Body of pancreas (tissue), 4 donors: ENCODE measurements around the gene STK39. TPM values are rescaled to one million over a fixed set of nuclear protein-coding genes. Genes with fewer than 3 reads are reported as not detected.

Experiments
- ATAC-seq: fragments of 150-250 bp; one replicate; pipeline ENCODE4 v1.9.1; 2016
- DNase-seq, 4 donors: peaks; one replicate each; pipeline ENCODE4 v3.0.0-alpha.2; 2019
- H3K27ac ChIP-seq, 4 donors: fragments of 200-600 bp; sonication (generic); 1 replicate in 3 of 4; 2 replicates in 1 of 4; pipeline versions ENCODE4 v1.5.1 to v1.6.1; 2016 to 2019; ENCODE audit warnings: mild to moderate bottlenecking in 1 of 4, mixed read lengths in 1 of 4, moderate library complexity in 1 of 4
- H3K27me3 ChIP-seq, 2 donors: fragments of 200-600 bp; sonication (generic); one replicate each; pipeline ENCODE4 v1.6.0; 2016; ENCODE audit warnings: mild to moderate bottlenecking in 1 of 2
- H3K36me3 ChIP-seq, 2 donors: fragments of 200-600 bp; sonication (generic); replicated peaks in 1 of 2; 2 replicates each; pipeline ENCODE4 v1.5.1; 2016; ENCODE audit warnings: low read depth in 2 of 2; ENCODE audit not compliant: insufficient read depth in 1 of 2
- H3K4me1 ChIP-seq: fragments of 200-600 bp; sonication (generic); one replicate; pipeline ENCODE4 v1.6.0; 2016
- H3K4me3 ChIP-seq, 2 donors: fragments of 200-600 bp; sonication (generic); 1 replicate in 1 of 2; 2 replicates in 1 of 2; pipeline ENCODE4 v1.5.1; 2016 to 2019
- H3K9me3 ChIP-seq, 3 donors: fragments of 200-600 bp; sonication (generic); 1 replicate in 2 of 3; 2 replicates in 1 of 3; pipeline ENCODE4 v1.5.1; 2016
- CTCF ChIP-seq, 7 experiments: fragments of 450-650 bp in 4 of 7; fragments of 200-600 bp in 3 of 7; sonication (generic) in 3 of 7; IDR thresholded peaks; one replicate each; pipeline ENCODE4 v1.5.1; 2016 to 2019; ENCODE audit warnings: antibody characterized with exemption in 7 of 7
- POLR2A ChIP-seq, 3 donors: fragments of 450-650 bp; IDR thresholded peaks; one replicate each; pipeline ENCODE4 v1.6.1; 2016; ENCODE audit warnings: antibody characterized with exemption in 3 of 3, mild to moderate bottlenecking in 2 of 3
- WGBS, 2 donors: methylation state at CpG; one replicate each; pipeline ENCODE4 v1.1.5; 2017; 5-methylcytosine and 5-hydroxymethylcytosine counted together
- intact Hi-C: fragments of 100-400 bp; cut with DNase I; formaldehyde crosslinking; loops from one replicate; pipeline ENCODE4 v1.15.1; 2023
- total RNA-seq, 2 donors: library from RNA; depleted of rRNA; stranded (reverse); fragments of >200 nt; gene quantifications; one replicate each; pipeline ENCODE4 v1.1.0, GENCODE V29; 2016

Gene STK39
- total RNA-seq, 2 donors from 2014 or later: 12.9 to 15.8 TPM

DNA sequence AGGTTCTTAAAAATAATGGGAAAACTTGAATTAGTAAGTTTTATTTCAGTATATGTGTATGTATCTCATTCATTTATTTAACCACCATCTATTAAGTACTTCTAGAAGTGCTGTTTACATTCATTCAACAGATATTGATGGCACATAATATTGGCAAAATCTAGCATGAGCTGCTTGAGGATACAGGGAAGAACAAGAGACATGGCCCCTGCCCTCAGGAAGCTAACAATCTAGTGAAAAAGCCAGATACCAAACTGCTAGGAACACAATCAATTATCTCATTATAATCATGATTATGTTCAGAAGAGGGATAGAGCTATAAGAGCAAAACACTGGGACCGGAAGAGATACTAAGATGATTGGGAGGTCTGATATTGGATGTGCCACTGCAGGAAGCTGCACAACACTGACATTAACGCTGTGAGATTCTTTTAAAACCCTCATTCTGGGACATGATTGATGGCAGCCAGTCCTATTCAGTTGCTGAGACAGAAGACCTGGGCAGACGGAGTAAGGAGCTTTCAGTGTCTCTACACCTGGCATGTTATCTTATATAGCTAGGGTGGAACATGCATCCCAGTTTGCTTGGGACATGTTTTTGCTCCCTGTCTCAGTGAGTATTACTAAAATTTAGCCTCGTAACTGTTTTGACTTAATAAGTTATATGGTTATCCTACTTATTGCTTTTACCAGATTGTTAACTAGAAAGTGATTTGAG is 314.1 kb downstream of the STK39 start:
- Histone ChIP-seq H3K36me3 (no peaks in the 10 kb centered on the region), H3K27ac (no peak overlapping the region), H3K4me1 (peaks cover 20% of the 10 kb centered on the region), H3K27me3 (no peaks in the 10 kb centered on the region), H3K9me3 (no peaks in the 10 kb centered on the region), H3K4me3 (no peak overlapping the region)
- intact Hi-C loops: no loop called here
- no peak for TF ChIP-seq POLR2A (IDR thresholded peaks at IDR 0.05)
- no peak for TF ChIP-seq CTCF (IDR thresholded peaks at IDR 0.05)
- WGBS, 2 donors: 87 to 92% methylated on average over 4 of the region's 4 CpGs
- ATAC-seq (no peak), DNase-seq (no peak)

DNA sequence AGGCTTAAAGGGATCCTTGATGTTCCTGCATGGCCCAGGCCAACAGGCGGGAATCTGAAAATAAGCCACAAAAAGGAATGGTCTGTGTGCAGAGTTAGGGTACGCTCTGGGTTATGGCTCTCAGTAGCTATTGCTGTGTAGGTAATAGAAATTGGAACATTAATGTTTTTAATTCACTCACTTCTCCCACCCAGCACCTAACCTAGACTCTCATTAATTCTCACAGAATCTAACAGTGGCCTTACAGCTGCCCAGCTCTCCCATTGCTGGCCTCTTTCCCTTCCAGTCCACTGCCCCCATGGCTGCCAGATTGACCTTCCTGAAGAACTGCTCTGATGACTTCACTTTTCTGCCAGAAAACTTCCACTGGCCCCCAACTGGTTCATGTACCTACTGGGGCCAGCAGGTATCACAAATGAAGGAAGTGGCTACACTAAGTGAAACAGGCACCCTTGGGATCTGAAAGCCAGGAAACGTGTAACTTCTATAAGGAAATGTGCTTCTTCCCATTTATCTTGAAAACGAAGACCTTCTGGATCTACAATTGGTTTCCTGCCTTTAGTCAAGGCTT is 315.2 kb downstream of the STK39 start:
- H3K4me1 ChIP-seq: peaks cover 31% of the 10 kb centered on the region
- H3K27me3 ChIP-seq: no peaks in the 10 kb centered on the region
- WGBS, 2 donors: 90 to 91% methylated on average over 4 of the region's 4 CpGs
- H3K4me3 ChIP-seq: no peak overlapping the region
- intact Hi-C loops: no loop called here
- no peak overlapping the region for H3K27ac ChIP-seq
- TF ChIP-seq CTCF (IDR thresholded peaks at IDR 0.05): no peak
- no peak for TF ChIP-seq POLR2A (IDR thresholded peaks at IDR 0.05)
- ATAC-seq: no peak
- DNase-seq: no peak
- no peaks in the 10 kb centered on the region for H3K9me3 ChIP-seq
- no peaks in the 10 kb centered on the region for H3K36me3 ChIP-seq

DNA sequence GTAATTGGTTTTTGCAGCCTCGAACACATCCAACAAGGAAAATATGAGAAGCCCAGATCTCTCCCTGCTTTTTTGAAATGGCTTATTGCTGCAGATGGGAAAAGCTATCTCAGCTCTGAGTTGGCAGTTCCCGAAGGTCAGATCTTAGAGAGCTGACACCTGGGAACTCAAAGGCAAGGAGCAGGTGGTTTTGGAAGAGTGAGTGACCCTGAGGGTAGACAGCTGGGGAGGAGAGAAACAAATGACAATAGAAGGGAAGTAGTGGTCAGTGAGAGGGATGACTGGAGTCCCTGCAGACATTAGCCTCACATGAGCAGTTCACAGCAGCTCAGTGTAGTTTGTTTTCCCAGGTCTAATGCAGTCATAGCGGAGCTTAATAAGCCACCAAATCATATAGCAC is 317.9 kb downstream of the STK39 start:
- Histone ChIP-seq H3K9me3 (no peaks in the 10 kb centered on the region), H3K36me3 (no peaks in the 10 kb centered on the region), H3K4me1 (peaks cover 31% of the 10 kb centered on the region), H3K27me3 (no peaks in the 10 kb centered on the region), H3K4me3 (no peak overlapping the region), H3K27ac (peak overlapping the region in 3 of 4 donors; percentile 11 to 53 (median 15))
- intact Hi-C loops: no loop called here
- 29 to 35% methylated on average over 3 of the region's 3 CpGs for WGBS, 2 donors
- TF ChIP-seq POLR2A (IDR thresholded peaks at IDR 0.05) (no peak), CTCF (IDR thresholded peaks at IDR 0.05) (no peak)
- ATAC-seq (peak; percentile 63), DNase-seq (peak; percentile 19 to 61 (median 48))

GRCh38 chr2:167928434-167928833 is 319.0 kb downstream of the STK39 start:
- 34 to 40% methylated on average over 6 of the region's 6 CpGs for WGBS, 2 donors
- DNase-seq (peak in 1 of 4 donors; percentile 14), ATAC-seq (no peak)
- Histone ChIP-seq H3K36me3 (no peaks in the 10 kb centered on the region), H3K4me3 (no peak overlapping the region), H3K27me3 (no peaks in the 10 kb centered on the region), H3K9me3 (no peaks in the 10 kb centered on the region), H3K27ac (peak overlapping the region in 3 of 4 donors; percentile 4 to 36 (median 23)), H3K4me1 (peaks cover 31% of the 10 kb centered on the region)
- peak in 1 of 7 experiments; percentile 10 for TF ChIP-seq CTCF (IDR thresholded peaks at IDR 0.05)
- TF ChIP-seq POLR2A (IDR thresholded peaks at IDR 0.05): no peak
- intact Hi-C loops: no loop called here
